Endothelial cell of umbilical vein (primary cell): ENCODE results near the gene STN1. TPM values are rescaled to one million over a fixed set of nuclear protein-coding genes. Genes with fewer than 3 reads are reported as not detected.

Experiments
- BruUV-seq: library from RNA; stranded (reverse); fragments of 400-500 nt; replicated peaks from 2 replicates; lab custom pipeline; 2021; lab: Mats Ljungman, UMichigan
- CTCF ChIA-PET: fragments of 300-600, 350-600 bp; sonication (Branson Sonifier 250); formaldehyde crosslinking; loops from one replicate; lab custom pipeline; 2021; ENCODE audit warnings: antibody characterized with exemption, inconsistent platforms; lab: Charles Lee
- POLR2A ChIA-PET: fragments of 300-600, 350-600 bp; sonication (Branson Sonifier 250); formaldehyde crosslinking; loops from one replicate; lab custom pipeline; 2021; ENCODE audit warnings: antibody characterized with exemption, inconsistent platforms; lab: Charles Lee
- DNase-seq: peaks from one replicate; pipeline ENCODE4 v3.0.0-alpha.2; 2011; ENCODE audit warnings: low read depth, low spot score
- FAIRE-seq: peaks from 2 replicates; lab custom pipeline; 2011; peaks lifted over from hg19 to GRCh38; lab: Jason Lieb, UNC
- H2AFZ ChIP-seq: 2 replicates; pipeline ENCODE4 v1.6.0; 2012; ENCODE audit warnings: low read depth, low read length, control low read depth, inconsistent platforms
- H3K27ac ChIP-seq: 2 replicates; pipeline ENCODE4 v1.5.1; 2011; ENCODE audit warnings: low read depth, mild to moderate bottlenecking, control low read depth, low read length, moderate library complexity; ENCODE audit not compliant: insufficient read depth
- H3K27me3 ChIP-seq, 2 experiments: 2 replicates each; pipeline versions ENCODE4 v1.6.0 to v1.6.1; 2011; ENCODE audit warnings: low read length in 2 of 2, mixed read lengths in 1 of 2; ENCODE audit not compliant: control insufficient read depth in 2 of 2, insufficient read depth in 2 of 2
- H3K36me3 ChIP-seq, 2 experiments: 2 replicates in 1 of 2; 3 replicates in 1 of 2; pipeline ENCODE4 v1.5.1; 2011; ENCODE audit warnings: low read length in 2 of 2, mild to moderate bottlenecking in 1 of 2, moderate library complexity in 1 of 2; ENCODE audit not compliant: control insufficient read depth in 2 of 2, insufficient read depth in 2 of 2; ENCODE audit errors: extremely low read depth in 1 of 2
- H3K4me1 ChIP-seq: 3 replicates; pipeline ENCODE4 v1.5.1; 2011; ENCODE audit warnings: mild to moderate bottlenecking, low read length; ENCODE audit not compliant: control insufficient read depth, insufficient read depth; ENCODE audit errors: extremely low read depth
- H3K4me2 ChIP-seq: 2 replicates; pipeline ENCODE4 v1.6.1; 2011; ENCODE audit warnings: low read length, control low read depth, mixed read lengths; ENCODE audit not compliant: insufficient read depth
- H3K4me3 ChIP-seq, 3 experiments: fragments of 200-600 bp in 1 of 3; sonication (generic), shearing (Covaris generic) in 1 of 3; replicated peaks in 1 of 3; 2 replicates each; pipeline ENCODE4 v1.5.1; 2011 to 2016; ENCODE audit warnings: control low read depth in 3 of 3, low read length in 3 of 3, mild to moderate bottlenecking in 2 of 3, inconsistent platforms in 1 of 3, low read depth in 1 of 3, moderate library complexity in 1 of 3; ENCODE audit not compliant: insufficient read depth in 1 of 3
- H3K79me2 ChIP-seq: 2 replicates; pipeline ENCODE4 v1.6.0; 2012; ENCODE audit warnings: low read length, inconsistent platforms; ENCODE audit not compliant: control insufficient read depth, insufficient read depth
- H3K9ac ChIP-seq: replicated peaks from 2 replicates; pipeline ENCODE3; 2011; ENCODE audit warnings: low read length, control low read depth; ENCODE audit not compliant: insufficient read depth; ENCODE audit errors: extremely low read depth
- H3K9me1 ChIP-seq: replicated peaks from 3 replicates; pipeline ENCODE4 v1.6.0; 2011; ENCODE audit warnings: mild to moderate bottlenecking, low read length; ENCODE audit not compliant: control insufficient read depth, insufficient read depth; ENCODE audit errors: extremely low read depth
- H3K9me3 ChIP-seq: replicated peaks from 2 replicates; pipeline ENCODE4 v1.5.1; 2012; ENCODE audit warnings: low read length, inconsistent platforms; ENCODE audit not compliant: control insufficient read depth, insufficient read depth
- H4K20me1 ChIP-seq: replicated peaks from 2 replicates; pipeline ENCODE3; 2011; ENCODE audit warnings: mild to moderate bottlenecking, low read length; ENCODE audit not compliant: control insufficient read depth, insufficient read depth; ENCODE audit errors: extremely low read depth
- JUN ChIP-seq: IDR thresholded peaks from 2 replicates; pipeline ENCODE4 v1.6.1; 2011; ENCODE audit warnings: borderline replicate concordance, low read depth; ENCODE audit not compliant: insufficient read length, insufficient read depth
- dilution Hi-C: fragments of 300-500 bp; cut with MboI; formaldehyde crosslinking; loops from one replicate; pipeline ENCODE4 v1.15.0; 2019; ENCODE audit warnings: low sequenced_read_pairs; ENCODE audit not compliant: extremely low pct_ligation_motif_present
- intact Hi-C: fragments of 100-400 bp; cut with micrococcal nuclease; formaldehyde crosslinking; loops from one replicate; pipeline ENCODE4 v1.10.0; 2022
- polyA plus RNA-seq, 4 experiments: library from polyadenylated mRNA; depleted of rRNA in 3 of 4; stranded (reverse) in 3 of 4; unstranded in 1 of 4; fragments of >200 nt; gene quantifications; 2 replicates each; pipeline versions ENCODE4 v1.2.1 to v1.2.3, GENCODE V29; 2011 to 2012; ENCODE audit warnings: missing spikeins in 1 of 4
- total RNA-seq: library from RNA; stranded (reverse); gene quantifications from 2 replicates; pipeline ENCODE4 v1.2.3, GENCODE V29; 2021
- TF ChIP-seq, protein P1 (sequence below), 2 donors: IDR thresholded peaks; 1 replicate in 1 of 2; 2 replicates in 1 of 2; pipeline ENCODE4 v1.5.1; 2011; ENCODE audit warnings: low read length in 2 of 2, mild to moderate bottlenecking in 2 of 2, moderate library complexity in 2 of 2, control low read depth in 1 of 2, inconsistent platforms in 1 of 2, low read depth in 1 of 2; ENCODE audit not compliant: insufficient read depth in 1 of 2; ENCODE audit errors: extremely low read depth in 1 of 2

Gene STN1
- total and polyA plus RNA-seq, 2 donors (not counting 3 experiments of a cell fraction or from before 2014, with no cell fraction given) = 10.8 to 15.3 TPM

DNA sequence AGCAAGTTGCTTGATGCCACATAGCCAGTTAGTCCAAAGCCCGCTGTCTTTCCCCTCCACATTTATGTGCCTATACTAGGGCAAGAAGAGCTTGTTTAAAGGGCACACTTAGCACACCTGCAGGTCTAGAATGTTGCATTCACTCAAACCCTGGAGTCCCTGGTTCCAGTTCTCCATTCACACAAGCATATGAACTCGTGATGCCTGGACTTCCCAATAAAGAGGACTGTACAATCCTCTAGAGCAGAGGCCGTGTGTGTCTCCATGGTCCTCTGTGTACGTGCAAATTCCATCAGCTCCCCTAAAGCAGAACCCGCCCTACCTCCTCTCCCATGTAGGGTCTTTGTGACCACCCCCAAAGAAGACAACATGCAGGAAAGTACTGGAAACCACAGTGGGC, 59.6 kb downstream of the STN1 start:
- CTCF ChIA-PET = interaction anchor here (1.0 to 8.0 kb wide), 7 partner anchors 30 to 146 kb away, joined by 3 to 102 read pairs (median 3); no protein-coding TSS in a partner anchor

DNA sequence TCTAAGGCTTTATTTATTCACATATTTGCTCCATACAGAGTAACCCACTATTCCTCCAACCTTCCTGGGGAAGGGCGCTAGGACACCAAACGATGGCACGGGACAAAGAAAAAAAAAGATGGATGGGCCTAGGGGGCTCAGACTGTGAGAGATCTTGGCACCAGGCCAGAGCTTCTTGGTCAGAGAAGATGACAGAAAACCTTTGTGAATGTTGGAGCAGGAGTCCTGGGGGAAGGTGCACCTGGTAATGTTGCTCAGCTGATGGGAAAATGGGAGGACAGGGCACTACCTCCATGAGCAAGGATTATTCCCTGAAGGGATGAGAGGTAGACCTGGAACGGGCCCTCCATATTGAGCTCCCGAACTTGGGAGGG, 61.2 kb downstream of the STN1 start:
- no peak overlapping the region for H3K4me2 ChIP-seq
- TF ChIP-seq, protein P1, sequence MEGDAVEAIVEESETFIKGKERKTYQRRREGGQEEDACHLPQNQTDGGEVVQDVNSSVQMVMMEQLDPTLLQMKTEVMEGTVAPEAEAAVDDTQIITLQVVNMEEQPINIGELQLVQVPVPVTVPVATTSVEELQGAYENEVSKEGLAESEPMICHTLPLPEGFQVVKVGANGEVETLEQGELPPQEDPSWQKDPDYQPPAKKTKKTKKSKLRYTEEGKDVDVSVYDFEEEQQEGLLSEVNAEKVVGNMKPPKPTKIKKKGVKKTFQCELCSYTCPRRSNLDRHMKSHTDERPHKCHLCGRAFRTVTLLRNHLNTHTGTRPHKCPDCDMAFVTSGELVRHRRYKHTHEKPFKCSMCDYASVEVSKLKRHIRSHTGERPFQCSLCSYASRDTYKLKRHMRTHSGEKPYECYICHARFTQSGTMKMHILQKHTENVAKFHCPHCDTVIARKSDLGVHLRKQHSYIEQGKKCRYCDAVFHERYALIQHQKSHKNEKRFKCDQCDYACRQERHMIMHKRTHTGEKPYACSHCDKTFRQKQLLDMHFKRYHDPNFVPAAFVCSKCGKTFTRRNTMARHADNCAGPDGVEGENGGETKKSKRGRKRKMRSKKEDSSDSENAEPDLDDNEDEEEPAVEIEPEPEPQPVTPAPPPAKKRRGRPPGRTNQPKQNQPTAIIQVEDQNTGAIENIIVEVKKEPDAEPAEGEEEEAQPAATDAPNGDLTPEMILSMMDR (IDR thresholded peaks at IDR 0.05; ENCODE audit: extremely low read depth in 1 of 2, insufficient read depth in 1 of 2, low read depth in 1 of 2, low read length in 2 of 2) = no peak
- TF ChIP-seq JUN = no peak
- no peak for DNase-seq
- BruUV-seq = no TSS peak
- H4K20me1 ChIP-seq = no peaks in the 10 kb centered on the region
- H3K9ac ChIP-seq = no peak overlapping the region
- no peak overlapping the region for H3K4me3 ChIP-seq
- dilution Hi-C loops = loop anchor here (25.0 kb wide), 1 partner anchor 144 kb away; no protein-coding TSS in a partner anchor
- no peak overlapping the region for H3K27ac ChIP-seq
- intact Hi-C loops = no loop called here
- POLR2A ChIA-PET = no interaction called here
- H3K27me3 ChIP-seq = no peaks in the 10 kb centered on the region
- no peaks in the 10 kb centered on the region for H3K36me3 ChIP-seq
- FAIRE-seq = no peak
- no peak overlapping the region for H2AFZ ChIP-seq
- no peaks in the 10 kb centered on the region for H3K9me3 ChIP-seq
- CTCF ChIA-PET = interaction anchor here (0.9 to 8.0 kb wide), 7 partner anchors 9 to 144 kb away, joined by 3 to 102 read pairs (median 5); no protein-coding TSS in a partner anchor
- peaks cover 8% of the 10 kb centered on the region for H3K79me2 ChIP-seq
- H3K4me1 ChIP-seq = peaks cover 27% of the 10 kb centered on the region
- no peaks in the 10 kb centered on the region for H3K9me1 ChIP-seq

More for the DNA sequence above, 59.6 kb downstream of the STN1 start:
- H3K4me3 ChIP-seq = no peak overlapping the region
- peaks cover 8% of the 10 kb centered on the region for H3K79me2 ChIP-seq
- FAIRE-seq (no peak), DNase-seq (no peak)
- H3K4me2 ChIP-seq = no peak overlapping the region
- intact Hi-C loops = loop anchor here (2.0 kb wide), 1 partner anchor 260 kb away; no protein-coding TSS in a partner anchor
- no peak overlapping the region for H2AFZ ChIP-seq
- POLR2A ChIA-PET = no interaction called here
- peaks cover 19% of the 10 kb centered on the region for H3K4me1 ChIP-seq
- H3K9me1 ChIP-seq = no peaks in the 10 kb centered on the region
- dilution Hi-C loops = loop anchor here (25.0 kb wide), 1 partner anchor 146 kb away; no protein-coding TSS in a partner anchor
- no peak overlapping the region for H3K27ac ChIP-seq
- no peaks in the 10 kb centered on the region for H3K36me3 ChIP-seq
- H3K9ac ChIP-seq = no peak overlapping the region
- H4K20me1 ChIP-seq = no peaks in the 10 kb centered on the region
- H3K9me3 ChIP-seq = no peaks in the 10 kb centered on the region
- TF ChIP-seq, protein P1 (IDR thresholded peaks at IDR 0.05; ENCODE audit: extremely low read depth in 1 of 2, insufficient read depth in 1 of 2, low read depth in 1 of 2, low read length in 2 of 2) = no peak
- H3K27me3 ChIP-seq = no peaks in the 10 kb centered on the region
- no TSS peak for BruUV-seq
